Measurements from ENCODE around the gene NPIPA5. TPM values are rescaled to one million over a fixed set of nuclear protein-coding genes. Genes with fewer than 3 reads are reported as not detected.
"Not testable (repeated sequence)": the region's sequence is repeated elsewhere in the genome, so short reads cannot be mapped to it uniquely, and the experiment has no call there.

NPIPA5 gene
- total RNA-seq, 1 donor from 2014 or later: 4.2 TPM

GRCh38 chr16:15407756-15408155 lies 29.7 kb upstream of the NPIPA5 start:
- H3K4me1 ChIP-seq (ENCODE audit: control insufficient read depth in 3 of 3, insufficient read depth in 3 of 3, low read length in 3 of 3): peaks cover 0 to 11% (median 0%) of the 10 kb centered on the region in 3 donors
- not testable (repeated sequence) for H3K36me3 ChIP-seq (ENCODE audit: control insufficient read depth in 3 of 3, insufficient read depth in 3 of 3, low read length in 3 of 3); H3K9me3 ChIP-seq (ENCODE audit: control insufficient read depth in 3 of 3, low read length in 3 of 3); H3K9ac ChIP-seq (ENCODE audit: low read depth in 1 of 3, low read length in 3 of 3); H3K4me3 ChIP-seq (ENCODE audit: low read length in 3 of 3); H3K27ac ChIP-seq (ENCODE audit: low read depth, low read length); H3K27me3 ChIP-seq (ENCODE audit: control insufficient read depth in 3 of 3, insufficient read depth in 3 of 3, low read length in 3 of 3)

GRCh38 chr16:15404792-15405191 lies 26.7 kb upstream of the NPIPA5 start:
- peak overlapping the region; percentile 68 for H3K27ac ChIP-seq (ENCODE audit: low read depth, low read length)
- H3K9me3 ChIP-seq (ENCODE audit: control insufficient read depth in 3 of 3, low read length in 3 of 3): no peaks in the 10 kb centered on the region
- H3K36me3 ChIP-seq (ENCODE audit: control insufficient read depth in 3 of 3, insufficient read depth in 3 of 3, low read length in 3 of 3): peaks cover 5 to 13% (median 6%) of the 10 kb centered on the region in 3 donors

GRCh38 chr16:15404091-15404490 lies 26.0 kb upstream of the NPIPA5 start:
- Histone ChIP-seq H3K4me1 (ENCODE audit: control insufficient read depth in 3 of 3, insufficient read depth in 3 of 3, low read length in 3 of 3) (peaks cover 0 to 12% (median 0%) of the 10 kb centered on the region in 3 donors), H3K27ac (ENCODE audit: low read depth, low read length) (peak overlapping the region; percentile 68)

More at GRCh38 chr16:15404792-15405191, 26.7 kb upstream of the NPIPA5 start:
- Histone ChIP-seq H3K4me3 (ENCODE audit: low read length in 3 of 3) (peak overlapping the region in 1 of 3 donors; percentile 24), H3K27me3 (ENCODE audit: control insufficient read depth in 3 of 3, insufficient read depth in 3 of 3, low read length in 3 of 3) (no peaks in the 10 kb centered on the region), H3K9ac (ENCODE audit: low read depth in 1 of 3, low read length in 3 of 3) (peak overlapping the region in 1 of 3 donors; percentile 63), H3K4me1 (ENCODE audit: control insufficient read depth in 3 of 3, insufficient read depth in 3 of 3, low read length in 3 of 3) (peaks cover 0 to 9% (median 0%) of the 10 kb centered on the region in 3 donors)

GRCh38 chr16:15403392-15403995 lies 25.4 kb upstream of the NPIPA5 start:
- Histone ChIP-seq H3K36me3 (ENCODE audit: control insufficient read depth in 3 of 3, insufficient read depth in 3 of 3, low read length in 3 of 3) (peaks cover 2 to 12% (median 5%) of the 10 kb centered on the region in 3 donors), H3K4me1 (ENCODE audit: control insufficient read depth in 3 of 3, insufficient read depth in 3 of 3, low read length in 3 of 3) (peaks cover 0 to 14% (median 0%) of the 10 kb centered on the region in 3 donors), H3K9ac (ENCODE audit: low read depth in 1 of 3, low read length in 3 of 3) (no peak overlapping the region), H3K4me3 (ENCODE audit: low read length in 3 of 3) (no peak overlapping the region), H3K9me3 (ENCODE audit: control insufficient read depth in 3 of 3, low read length in 3 of 3) (no peaks in the 10 kb centered on the region), H3K27ac (ENCODE audit: low read depth, low read length) (no peak overlapping the region), H3K27me3 (ENCODE audit: control insufficient read depth in 3 of 3, insufficient read depth in 3 of 3, low read length in 3 of 3) (no peaks in the 10 kb centered on the region)

More at GRCh38 chr16:15404091-15404490, 26.0 kb upstream of the NPIPA5 start:
- H3K27me3 ChIP-seq (ENCODE audit: control insufficient read depth in 3 of 3, insufficient read depth in 3 of 3, low read length in 3 of 3); H3K9me3 ChIP-seq (ENCODE audit: control insufficient read depth in 3 of 3, low read length in 3 of 3); H3K4me3 ChIP-seq (ENCODE audit: low read length in 3 of 3); H3K9ac ChIP-seq (ENCODE audit: low read depth in 1 of 3, low read length in 3 of 3): not testable (repeated sequence)
- H3K36me3 ChIP-seq (ENCODE audit: control insufficient read depth in 3 of 3, insufficient read depth in 3 of 3, low read length in 3 of 3): peaks cover 2 to 12% (median 5%) of the 10 kb centered on the region in 3 donors

- Histone ChIP-seq H3K4me3 (ENCODE audit: low read length in 3 of 3) (no peak overlapping the region), H3K36me3 (ENCODE audit: control insufficient read depth in 3 of 3, insufficient read depth in 3 of 3, low read length in 3 of 3) (peaks cover 2 to 12% (median 5%) of the 10 kb centered on the region in 3 donors), H3K27me3 (ENCODE audit: control insufficient read depth in 3 of 3, insufficient read depth in 3 of 3, low read length in 3 of 3) (no peaks in the 10 kb centered on the region), H3K9ac (ENCODE audit: low read depth in 1 of 3, low read length in 3 of 3) (no peak overlapping the region), H3K27ac (ENCODE audit: low read depth, low read length) (no peak overlapping the region), H3K4me1 (ENCODE audit: control insufficient read depth in 3 of 3, insufficient read depth in 3 of 3, low read length in 3 of 3) (peaks cover 0 to 14% (median 0%) of the 10 kb centered on the region in 3 donors), H3K9me3 (ENCODE audit: control insufficient read depth in 3 of 3, low read length in 3 of 3) (no peaks in the 10 kb centered on the region)
These were observed 23.9 kb upstream of the NPIPA5 start for GRCh38 chr16:15401972-15402371.

GRCh38 chr16:15400314-15400713 lies 22.2 kb upstream of the NPIPA5 start:
- peaks cover 2 to 12% (median 5%) of the 10 kb centered on the region in 3 donors for H3K36me3 ChIP-seq (ENCODE audit: control insufficient read depth in 3 of 3, insufficient read depth in 3 of 3, low read length in 3 of 3)
- not testable (repeated sequence) for H3K27me3 ChIP-seq (ENCODE audit: control insufficient read depth in 3 of 3, insufficient read depth in 3 of 3, low read length in 3 of 3); H3K27ac ChIP-seq (ENCODE audit: low read depth, low read length); H3K9me3 ChIP-seq (ENCODE audit: control insufficient read depth in 3 of 3, low read length in 3 of 3); H3K9ac ChIP-seq (ENCODE audit: low read depth in 1 of 3, low read length in 3 of 3); H3K4me3 ChIP-seq (ENCODE audit: low read length in 3 of 3)
- peaks cover 0 to 16% (median 0%) of the 10 kb centered on the region in 3 donors for H3K4me1 ChIP-seq (ENCODE audit: control insufficient read depth in 3 of 3, insufficient read depth in 3 of 3, low read length in 3 of 3)

- peaks cover 0 to 12% (median 0%) of the 10 kb centered on the region in 3 donors for H3K4me1 ChIP-seq (ENCODE audit: control insufficient read depth in 3 of 3, insufficient read depth in 3 of 3, low read length in 3 of 3)
- H3K27me3 ChIP-seq (ENCODE audit: control insufficient read depth in 3 of 3, insufficient read depth in 3 of 3, low read length in 3 of 3): no peaks in the 10 kb centered on the region
- no peak overlapping the region for H3K27ac ChIP-seq (ENCODE audit: low read depth, low read length)
- no peak overlapping the region for H3K4me3 ChIP-seq (ENCODE audit: low read length in 3 of 3)
- H3K9me3 ChIP-seq (ENCODE audit: control insufficient read depth in 3 of 3, low read length in 3 of 3): no peaks in the 10 kb centered on the region
- H3K9ac ChIP-seq (ENCODE audit: low read depth in 1 of 3, low read length in 3 of 3): peak overlapping the region in 1 of 3 donors; percentile 20
- peaks cover 2 to 12% (median 5%) of the 10 kb centered on the region in 3 donors for H3K36me3 ChIP-seq (ENCODE audit: control insufficient read depth in 3 of 3, insufficient read depth in 3 of 3, low read length in 3 of 3)
These were observed 21.2 kb upstream of the NPIPA5 start for GRCh38 chr16:15399317-15399716.

- Histone ChIP-seq H3K27me3 (ENCODE audit: control insufficient read depth in 3 of 3, insufficient read depth in 3 of 3, low read length in 3 of 3) (no peaks in the 10 kb centered on the region), H3K27ac (ENCODE audit: low read depth, low read length) (no peak overlapping the region), H3K4me3 (ENCODE audit: low read length in 3 of 3) (no peak overlapping the region)
These were observed 20.7 kb upstream of the NPIPA5 start for GRCh38 chr16:15398618-15399316.

GRCh38 chr16:15396948-15397594 lies 19.0 kb upstream of the NPIPA5 start:
- Histone ChIP-seq H3K4me1 (ENCODE audit: control insufficient read depth in 3 of 3, insufficient read depth in 3 of 3, low read length in 3 of 3) (peaks cover 0 to 7% (median 0%) of the 10 kb centered on the region in 3 donors), H3K9me3 (ENCODE audit: control insufficient read depth in 3 of 3, low read length in 3 of 3) (no peaks in the 10 kb centered on the region), H3K9ac (ENCODE audit: low read depth in 1 of 3, low read length in 3 of 3) (no peak overlapping the region), H3K27me3 (ENCODE audit: control insufficient read depth in 3 of 3, insufficient read depth in 3 of 3, low read length in 3 of 3) (no peaks in the 10 kb centered on the region), H3K4me3 (ENCODE audit: low read length in 3 of 3) (peak overlapping the region in 1 of 3 donors; percentile 73), H3K27ac (ENCODE audit: low read depth, low read length) (peak overlapping the region; percentile 75), H3K36me3 (ENCODE audit: control insufficient read depth in 3 of 3, insufficient read depth in 3 of 3, low read length in 3 of 3) (peaks cover under 1 to 4% (median 2%) of the 10 kb centered on the region in 3 donors)

More at GRCh38 chr16:15398618-15399316, 20.7 kb upstream of the NPIPA5 start:
- H3K9ac ChIP-seq (ENCODE audit: low read depth in 1 of 3, low read length in 3 of 3): peak overlapping the region in 1 of 3 donors; percentile 20
- H3K9me3 ChIP-seq (ENCODE audit: control insufficient read depth in 3 of 3, low read length in 3 of 3): no peaks in the 10 kb centered on the region
- H3K4me1 ChIP-seq (ENCODE audit: control insufficient read depth in 3 of 3, insufficient read depth in 3 of 3, low read length in 3 of 3): peaks cover 0 to 8% (median 0%) of the 10 kb centered on the region in 3 donors
- H3K36me3 ChIP-seq (ENCODE audit: control insufficient read depth in 3 of 3, insufficient read depth in 3 of 3, low read length in 3 of 3): peaks cover 2 to 12% (median 5%) of the 10 kb centered on the region in 3 donors

- Histone ChIP-seq H3K9ac (ENCODE audit: low read depth in 1 of 3, low read length in 3 of 3) (peak overlapping the region; percentile 61 to 91 (median 64)), H3K4me3 (ENCODE audit: low read length in 3 of 3) (peak overlapping the region; percentile 59 to 75 (median 73)), H3K27ac (ENCODE audit: low read depth, low read length) (peak overlapping the region; percentile 75)
These were observed 18.4 kb upstream of the NPIPA5 start for GRCh38 chr16:15396509-15396829.

More at GRCh38 chr16:15396509-15396829, 18.4 kb upstream of the NPIPA5 start:
- H3K27me3 ChIP-seq (ENCODE audit: control insufficient read depth in 3 of 3, insufficient read depth in 3 of 3, low read length in 3 of 3); H3K9me3 ChIP-seq (ENCODE audit: control insufficient read depth in 3 of 3, low read length in 3 of 3); H3K36me3 ChIP-seq (ENCODE audit: control insufficient read depth in 3 of 3, insufficient read depth in 3 of 3, low read length in 3 of 3); H3K4me1 ChIP-seq (ENCODE audit: control insufficient read depth in 3 of 3, insufficient read depth in 3 of 3, low read length in 3 of 3): not testable (repeated sequence)

Measured in skeletal muscle tissue (tissue), 4 donors.